NCI-H2107 (cell line): ENCODE measurements around the gene CDK6.

Experiments
- DNase-seq: peaks from one replicate; lab custom pipeline; 2025; lab: John Stamatoyannopoulos, UW

Gene CDK6

DNA sequence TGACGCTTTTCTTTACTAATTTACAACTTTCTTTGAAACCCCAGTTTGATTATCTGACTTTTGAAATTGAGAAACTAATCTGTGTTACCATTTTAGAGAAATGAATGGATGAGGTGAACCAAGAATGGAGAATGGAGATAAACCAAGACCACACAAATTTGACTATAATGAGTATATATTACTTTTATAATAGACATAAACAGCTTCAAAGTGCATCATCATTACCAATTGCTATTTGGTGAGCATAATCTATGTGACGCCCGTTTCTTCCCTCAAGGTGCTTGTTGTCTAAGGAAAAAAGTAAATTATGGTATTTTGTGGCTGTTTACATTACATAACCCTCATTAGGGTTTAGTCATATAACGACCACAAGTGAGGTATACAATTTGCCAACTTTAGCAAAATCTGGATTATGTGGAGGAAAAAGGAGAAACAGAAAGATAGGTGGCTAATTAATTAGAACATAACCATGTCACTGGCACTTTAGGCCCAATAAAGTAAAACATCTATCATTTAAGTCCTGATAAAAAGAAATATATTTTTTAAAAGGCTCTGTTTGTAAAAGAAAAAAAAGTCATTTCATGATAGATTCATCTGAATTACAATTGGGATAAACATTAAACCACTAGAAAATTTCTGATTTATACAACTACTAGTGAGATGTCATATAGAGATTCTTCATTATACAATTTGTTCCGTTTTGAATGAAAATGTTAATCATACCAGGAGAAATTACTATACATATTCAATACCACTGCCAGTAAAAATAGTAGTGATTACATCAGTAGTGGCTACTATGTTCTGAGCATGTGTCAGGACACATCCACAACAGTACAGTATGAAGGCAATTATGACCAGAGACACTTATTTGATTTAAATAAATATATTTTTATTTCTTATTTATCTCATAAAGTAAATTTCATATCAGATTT lies 128.0 kb downstream of the CDK6 start:
- DNase-seq, result no peak

DNA sequence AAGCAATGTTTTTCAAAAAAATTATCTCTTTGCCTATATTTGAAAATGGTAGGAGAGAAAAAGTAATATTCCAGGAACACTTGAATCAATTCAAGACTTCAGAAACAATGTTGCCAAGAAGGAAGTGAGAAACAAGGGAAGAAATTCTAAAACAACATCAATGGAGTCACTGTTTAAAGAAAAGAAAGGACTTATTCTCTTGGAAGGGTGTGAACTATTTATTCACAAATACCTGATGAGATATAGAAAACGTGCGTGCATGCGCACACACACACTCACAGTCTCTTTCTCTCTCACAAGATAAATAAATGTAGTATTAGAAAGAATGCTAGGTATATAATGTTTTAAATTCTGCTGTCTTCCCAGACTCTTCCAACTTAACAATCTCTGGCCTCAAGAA lies 128.9 kb downstream of the CDK6 start:
- no peak for DNase-seq

GRCh38 chr7:92706563-92706962 lies 129.8 kb downstream of the CDK6 start:
- no peak for DNase-seq

DNA sequence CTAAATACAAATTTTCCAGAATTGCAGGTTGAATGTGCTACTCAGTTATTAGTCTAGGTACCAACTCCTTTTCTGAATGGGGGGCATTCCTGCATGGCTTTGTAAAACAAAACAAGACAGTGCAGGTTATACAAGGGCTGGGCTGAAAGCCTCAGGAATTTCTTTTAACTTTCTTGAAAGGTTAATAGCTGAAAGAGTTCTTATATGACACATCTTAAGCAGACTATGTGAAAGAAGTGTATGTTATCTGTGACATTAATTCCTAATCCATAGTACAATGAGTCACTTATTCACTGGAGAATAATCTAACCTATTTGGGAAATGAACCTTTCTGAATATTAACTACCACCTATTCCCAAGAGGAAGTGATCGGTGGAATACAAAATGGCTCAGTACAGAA lies 130.5 kb downstream of the CDK6 start:
- no peak for DNase-seq

GRCh38 chr7:92704858-92705257 lies 131.5 kb downstream of the CDK6 start:
- DNase-seq, result no peak

GRCh38 chr7:92702535-92702934 lies 133.8 kb downstream of the CDK6 start:
- DNase-seq, result no peak

DNA sequence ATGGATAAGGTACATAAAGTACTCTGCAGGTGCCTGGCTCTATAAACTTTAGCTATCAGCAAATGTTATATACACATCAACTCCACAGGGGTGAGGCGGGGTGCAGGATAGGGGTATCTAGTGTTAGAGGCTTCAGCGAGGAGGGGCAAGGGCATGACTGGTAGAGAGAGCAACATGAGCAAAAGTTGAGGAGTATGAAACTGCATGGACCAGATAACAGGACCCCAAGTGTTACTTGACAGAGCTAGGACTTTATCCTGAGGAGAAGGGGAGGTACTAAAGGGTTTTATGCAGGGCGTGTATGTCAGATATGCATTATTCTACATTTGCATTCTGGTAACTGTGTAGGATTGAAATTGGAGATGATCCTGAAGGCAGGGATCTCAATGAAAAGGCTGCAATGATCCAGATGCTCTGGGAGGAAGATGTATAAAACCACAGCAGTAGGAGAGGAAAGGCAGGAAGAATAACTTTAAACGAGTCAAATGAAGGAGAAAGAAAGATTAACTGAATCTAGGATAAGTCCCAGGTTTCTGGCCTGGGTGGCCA lies 136.3 kb downstream of the CDK6 start:
- no peak for DNase-seq

DNA sequence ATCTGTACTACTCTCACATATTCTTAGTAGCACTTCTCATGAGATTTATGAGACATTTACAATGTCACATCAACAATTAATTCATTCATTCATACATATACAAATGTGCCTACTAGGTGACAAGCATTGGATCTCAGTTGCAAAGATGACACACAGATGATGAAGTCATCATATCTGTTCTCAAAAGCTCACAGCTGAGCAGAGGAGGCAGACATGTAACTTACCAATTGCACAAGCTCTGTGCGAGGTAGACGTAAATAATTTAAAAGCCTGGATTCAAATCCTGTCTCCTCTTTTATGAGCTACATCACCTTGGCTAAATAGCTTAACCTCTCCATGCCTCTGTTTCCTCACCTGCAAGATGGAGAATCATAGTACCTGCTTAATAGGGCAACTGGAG lies 136.8 kb downstream of the CDK6 start:
- DNase-seq, result no peak

DNA sequence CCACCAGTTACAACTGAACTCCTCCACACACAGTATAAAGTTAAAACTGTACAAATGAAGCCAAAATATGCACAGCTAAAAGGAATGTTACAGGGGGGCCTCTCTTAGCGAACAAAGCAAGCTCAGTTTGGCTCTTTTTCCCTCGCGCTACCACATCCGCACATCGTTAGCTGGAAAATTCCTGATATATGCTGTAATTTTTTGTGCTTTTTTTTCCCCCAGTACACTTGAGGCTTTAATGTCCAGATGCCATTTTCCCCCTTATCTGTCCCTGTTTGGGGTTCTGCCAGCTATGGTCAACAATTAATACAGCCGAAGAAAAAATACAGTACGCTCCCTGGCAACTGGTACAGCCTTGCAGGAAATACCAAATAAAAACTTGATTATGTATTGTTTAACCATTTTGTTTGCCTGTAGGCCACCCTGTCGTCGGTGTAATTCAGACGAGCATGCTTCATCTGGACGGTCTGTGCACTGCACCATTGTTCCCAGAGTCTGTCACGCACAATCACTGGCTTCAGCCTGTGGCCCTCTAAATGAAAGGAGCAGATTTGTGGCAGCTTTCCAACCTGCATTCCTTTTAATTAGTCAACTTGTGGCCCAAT lies 138.0 kb downstream of the CDK6 start:
- DNase-seq, result no peak

- no peak for DNase-seq
Observed at GRCh38 chr7:92697414-92697813, 139.0 kb downstream of the CDK6 start.

DNA sequence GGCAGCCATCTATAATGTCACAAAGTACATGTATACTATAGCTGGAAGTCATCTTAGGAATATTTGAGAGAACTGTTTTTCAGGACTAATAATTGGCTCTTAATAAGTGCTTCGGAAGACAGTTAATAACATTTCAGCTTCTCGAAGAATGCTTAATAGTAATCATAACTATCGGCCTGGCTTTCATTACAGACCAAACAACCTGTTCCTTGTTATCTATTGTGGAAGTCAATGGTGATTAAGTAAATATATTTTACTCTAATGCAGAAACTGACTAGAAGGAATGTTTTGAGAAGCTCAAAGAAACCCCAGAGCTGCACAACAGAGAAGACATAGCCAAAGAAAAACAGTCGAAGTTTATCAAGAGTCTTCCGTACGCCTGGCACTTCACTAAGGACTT lies 139.4 kb downstream of the CDK6 start:
- no peak for DNase-seq

DNA sequence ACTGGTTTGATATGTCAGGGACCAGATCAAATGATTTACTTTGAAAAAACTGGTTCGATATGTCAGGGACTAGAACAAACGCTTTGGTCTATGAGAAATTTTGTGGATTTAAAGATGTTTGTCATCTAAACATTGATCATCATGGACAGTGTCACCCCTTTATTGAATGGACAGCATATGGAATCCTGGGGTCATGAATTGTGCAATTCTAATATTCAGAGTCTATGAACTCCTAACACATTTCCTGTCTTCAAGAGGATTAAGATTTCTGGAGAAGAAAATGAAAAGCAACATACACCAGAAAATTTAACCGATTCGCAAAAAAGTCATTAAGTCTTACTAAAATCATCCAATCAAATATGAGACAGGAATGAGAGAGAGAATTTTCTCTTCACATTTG lies 139.8 kb downstream of the CDK6 start:
- DNase-seq, result no peak

DNA sequence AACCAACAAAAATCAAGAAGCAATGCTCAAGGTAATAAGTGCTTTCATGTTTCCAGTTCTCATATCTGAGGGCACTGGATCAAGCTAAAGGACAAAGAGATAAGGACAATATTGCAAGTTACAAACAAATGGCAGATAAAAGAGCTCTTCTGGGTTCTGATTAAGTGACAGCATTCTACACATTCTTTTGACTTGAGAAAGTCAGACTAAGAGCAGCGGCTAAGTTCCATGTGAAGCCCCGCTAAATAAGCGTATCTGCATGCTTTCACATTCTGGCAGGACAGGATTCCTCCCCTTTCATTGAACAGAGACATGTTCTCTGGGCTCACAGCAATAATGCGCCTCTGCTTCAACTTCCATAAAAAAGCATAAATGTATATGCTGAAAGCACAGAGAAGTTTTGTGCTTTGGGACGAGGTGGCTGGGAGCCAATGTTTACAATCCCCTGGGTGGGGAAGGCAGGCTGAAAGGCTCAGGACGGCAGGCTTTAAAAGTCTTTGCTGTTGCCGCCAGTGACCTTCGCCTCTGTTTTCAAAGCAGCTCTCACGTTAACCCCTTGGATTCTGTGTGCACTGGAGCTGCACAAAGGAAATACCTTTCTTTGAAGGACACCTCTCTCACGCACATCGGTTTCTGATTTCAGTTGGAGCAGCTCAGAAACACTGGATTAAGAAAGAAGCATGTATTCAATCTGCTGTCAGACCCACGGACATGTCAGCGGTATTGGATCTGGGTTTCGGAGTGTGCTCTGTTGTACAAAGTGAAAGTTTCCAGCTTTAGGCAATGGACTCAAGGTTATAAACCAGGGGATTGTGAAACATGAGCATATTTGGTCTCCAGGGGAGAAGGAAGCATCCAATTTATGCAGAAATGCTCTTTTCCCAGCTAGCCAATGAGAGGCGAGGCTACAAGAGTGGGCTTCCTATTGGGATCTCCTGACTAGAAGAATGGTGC lies 140.8 kb downstream of the CDK6 start:
- DNase-seq, result no peak

DNA sequence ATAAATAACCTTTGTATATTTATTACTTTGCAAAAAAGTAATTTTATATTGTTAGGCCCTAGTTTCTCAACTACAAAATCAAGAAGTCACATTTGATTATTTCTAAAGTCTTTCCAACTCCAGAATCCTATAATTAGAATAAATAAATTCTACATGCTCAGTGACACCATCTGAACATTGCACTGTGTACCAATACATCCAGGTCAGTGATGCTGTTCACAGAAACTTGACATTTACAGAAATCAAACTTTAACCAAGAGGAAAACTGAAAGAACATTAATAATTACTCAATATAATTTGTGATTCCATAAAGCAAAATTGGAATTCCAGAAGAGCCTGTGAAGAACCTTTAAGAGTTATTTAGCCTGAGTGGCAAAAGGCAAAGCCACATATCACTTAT lies 142.2 kb downstream of the CDK6 start:
- DNase-seq, result no peak

- DNase-seq, result no peak
Observed at GRCh38 chr7:92693519-92693918, 142.9 kb downstream of the CDK6 start.

GRCh38 chr7:92691578-92691977 lies 144.8 kb downstream of the CDK6 start:
- DNase-seq, result no peak

DNA sequence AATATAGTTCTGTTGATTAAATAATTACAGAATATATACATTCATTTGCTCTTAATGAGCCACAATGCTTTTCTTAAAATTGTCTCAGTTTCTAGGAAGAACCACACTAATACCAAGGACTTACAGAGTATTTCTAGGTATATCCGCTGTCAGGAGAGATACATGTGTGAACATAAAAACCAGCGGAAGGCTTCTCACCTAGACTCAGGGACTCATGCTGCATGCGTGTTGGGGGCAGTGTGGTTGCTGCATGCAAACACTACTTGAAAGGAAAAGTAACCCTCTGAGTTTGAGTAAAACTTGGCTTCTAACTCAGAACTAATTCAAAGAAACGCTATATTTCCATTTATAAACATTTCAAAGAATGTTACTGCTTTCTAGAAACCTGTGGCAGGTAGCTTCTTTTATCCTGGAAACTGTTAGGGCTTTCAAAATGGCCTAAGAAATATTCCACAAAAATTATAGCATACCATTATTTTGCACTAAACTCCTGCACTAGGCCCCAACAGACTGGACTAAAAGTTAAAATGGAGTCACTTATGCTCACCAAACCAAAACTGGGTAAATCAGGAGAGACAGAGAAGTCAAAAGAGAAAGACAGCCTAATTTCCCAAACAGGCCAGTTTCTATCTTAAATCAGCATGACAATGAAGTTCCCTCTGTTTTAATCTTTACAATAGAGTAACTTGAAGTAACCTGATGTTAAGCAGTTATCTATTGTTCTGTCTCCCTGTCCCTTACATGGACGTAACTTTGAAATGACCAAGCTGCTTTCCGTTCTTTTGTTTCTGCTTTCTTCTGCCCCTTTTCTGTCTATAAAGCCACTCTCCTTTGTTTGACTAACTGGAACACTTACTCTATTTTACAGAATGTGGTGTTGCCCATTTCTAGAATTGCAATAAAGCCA lies 151.0 kb downstream of the CDK6 start:
- DNase-seq, result no peak

- DNase-seq, result no peak
Observed at GRCh38 chr7:92684274-92684673, 152.1 kb downstream of the CDK6 start.

DNA sequence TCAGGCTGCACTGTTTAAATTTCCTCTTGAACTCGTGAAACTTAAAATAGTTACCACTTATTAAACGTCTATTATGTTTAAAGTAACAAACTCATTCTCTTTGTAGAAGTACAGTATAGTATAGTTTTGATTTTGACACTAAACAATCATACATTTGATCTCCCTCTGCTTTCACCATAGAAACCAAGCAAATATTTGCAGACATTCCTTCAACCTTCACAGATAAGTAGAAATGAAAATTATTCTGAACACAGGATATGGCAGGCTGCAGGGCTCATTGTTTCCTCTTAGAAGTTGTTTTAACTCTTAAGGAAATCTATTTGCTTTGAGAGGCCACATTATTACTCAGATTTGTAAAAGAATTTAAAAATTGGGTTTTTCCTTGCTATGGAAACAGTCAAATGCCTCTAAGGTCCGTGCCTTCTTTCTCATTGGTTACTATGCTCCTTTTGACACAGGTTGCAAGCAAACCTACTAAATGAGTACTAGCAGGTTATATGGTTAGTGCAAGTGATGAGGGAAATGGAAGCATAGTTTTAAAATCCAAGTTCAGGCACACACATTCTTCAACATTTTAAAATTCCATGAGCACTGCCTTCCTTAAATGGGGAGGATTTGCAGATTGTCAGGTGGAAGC lies 153.4 kb downstream of the CDK6 start:
- DNase-seq, result no peak

GRCh38 chr7:92682330-92682729 lies 154.0 kb downstream of the CDK6 start:
- no peak for DNase-seq

DNA sequence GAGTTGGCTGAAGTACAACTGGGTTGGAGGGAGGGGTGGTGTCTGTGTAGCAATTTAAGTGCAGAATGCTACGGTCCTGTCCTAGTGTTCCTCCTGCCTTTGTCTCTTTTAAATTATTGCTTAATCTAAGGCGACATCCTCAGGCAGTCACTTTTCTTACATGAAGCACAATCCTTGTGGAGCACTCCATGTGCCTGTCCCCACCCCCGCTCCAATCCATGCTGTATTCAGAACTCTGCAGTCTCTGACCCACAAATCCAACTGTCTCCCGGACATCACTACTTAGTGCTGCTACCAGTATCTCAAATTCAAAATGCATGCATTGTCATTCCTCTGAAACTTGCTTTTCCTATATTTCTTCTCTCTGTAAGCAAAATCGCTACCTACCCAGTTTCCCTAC lies 154.7 kb downstream of the CDK6 start:
- DNase-seq, result no peak
